PC-3 (cell line): ENCODE results near the gene HSPA12B. TPM values are rescaled to one million over a fixed set of nuclear protein-coding genes. Genes with fewer than 3 reads are reported as not detected.

Experiments
- ATAC-seq: fragments of 200-7000 bp; cut with Tn5 transposase; 2 replicates; pipeline ENCODE4 v1.9.1; 2020; ENCODE audit warnings: mild to moderate bottlenecking, moderate library complexity
- BruUV-seq: library from RNA; stranded (reverse); fragments of 400-500 nt; replicated peaks from 2 replicates; lab custom pipeline; 2021; lab: Mats Ljungman, UMichigan
- CTCF ChIA-PET: fragments of 300-600 bp; sonication (Branson Sonifier 250); formaldehyde crosslinking; loops from one replicate; lab custom pipeline; 2022; ENCODE audit warnings: antibody characterized with exemption; lab: Charles Lee
- POLR2A ChIA-PET: fragments of 300-600 bp; sonication (Branson Sonifier 250); formaldehyde crosslinking; loops from one replicate; lab custom pipeline; 2022; ENCODE audit warnings: antibody characterized with exemption; ENCODE audit not compliant: unreplicated experiment; lab: Charles Lee
- DNase-seq: peaks from one replicate; pipeline ENCODE4 v3.0.0-alpha.2; 2015
- H2AFZ ChIP-seq: fragments of 300-600 bp; sonication (generic); 2 replicates; pipeline ENCODE4 v1.6.0; 2016; ENCODE audit warnings: antibody characterized with exemption, low read length
- H3F3A ChIP-seq: fragments of 300-600 bp; sonication (generic); one replicate; pipeline ENCODE4 v1.6.0; 2017; ENCODE audit warnings: antibody characterized with exemption, low read length, control low read depth, mild to moderate bottlenecking; ENCODE audit not compliant: unreplicated experiment
- H3K27ac ChIP-seq: fragments of 300-600 bp; sonication (generic); 2 replicates; pipeline ENCODE4 v1.5.1; 2016; ENCODE audit warnings: mild to moderate bottlenecking, low read length
- H3K27me3 ChIP-seq: fragments of 300-600 bp; sonication (generic); 2 replicates; pipeline ENCODE4 v1.6.1; 2016; ENCODE audit warnings: low read length, mixed read lengths
- H3K36me3 ChIP-seq: fragments of 300-600 bp; sonication (generic); 2 replicates; pipeline ENCODE4 v1.6.1; 2016; ENCODE audit warnings: low read depth, mixed run types, low read length, mixed read lengths
- H3K4me1 ChIP-seq: fragments of 300-600 bp; sonication (generic); 2 replicates; pipeline ENCODE4 v1.5.1; 2016; ENCODE audit warnings: low read length; ENCODE audit not compliant: insufficient read depth
- H3K4me2 ChIP-seq: fragments of 300-600 bp; sonication (generic); 2 replicates; pipeline ENCODE4 v1.6.0; 2016; ENCODE audit warnings: low read length
- H3K4me3 ChIP-seq: fragments of 300-600 bp; sonication (generic); 2 replicates; pipeline ENCODE4 v1.5.1; 2016; ENCODE audit warnings: mild to moderate bottlenecking, low read length, mixed read lengths
- H3K79me2 ChIP-seq: fragments of 300-600 bp; sonication (generic); 2 replicates; pipeline ENCODE4 v1.6.1; 2017; ENCODE audit warnings: low read length, mixed read lengths
- H3K9ac ChIP-seq: fragments of 300-600 bp; sonication (generic); 2 replicates; pipeline ENCODE4 v1.6.0; 2016; ENCODE audit warnings: mild to moderate bottlenecking, low read length
- H3K9me2 ChIP-seq: fragments of 300-600 bp; sonication (generic); replicated peaks from 2 replicates; pipeline ENCODE4 v1.6.1; 2016; ENCODE audit warnings: mixed run types, low read length, mixed read lengths
- H3K9me3 ChIP-seq: fragments of 300-600 bp; sonication (generic); 2 replicates; pipeline ENCODE4 v1.6.1; 2016; ENCODE audit warnings: low read length, mixed read lengths
- H4K20me1 ChIP-seq: fragments of 300-600 bp; sonication (generic); 2 replicates; pipeline ENCODE4 v1.6.1; 2016; ENCODE audit warnings: low read length, mixed read lengths
- CTCF ChIP-seq: fragments of 300-600 bp; sonication (generic); conservative IDR thresholded peaks from 2 replicates; pipeline ENCODE4 v1.5.1; 2017; ENCODE audit warnings: antibody characterized with exemption, low read depth, mild to moderate bottlenecking, low read length
- EZH2 ChIP-seq: fragments of 300-600 bp; sonication (generic); IDR thresholded peaks from one replicate; pipeline ENCODE4 v1.6.1; 2017; ENCODE audit warnings: antibody characterized with exemption, mild to moderate bottlenecking, low read length; ENCODE audit not compliant: unreplicated experiment
- EZH2phosphoT487 ChIP-seq: fragments of 300-600 bp; sonication (generic); IDR thresholded peaks from 2 replicates; pipeline ENCODE4 v1.6.1; 2018; ENCODE audit warnings: mild to moderate bottlenecking, antibody characterized with exemption, low read length, borderline replicate concordance
- intact Hi-C: fragments of 100-400 bp; cut with micrococcal nuclease; formaldehyde crosslinking; loops from 2 replicates; pipeline ENCODE4 v1.9.0; 2023
- total RNA-seq: library from RNA; depleted of rRNA; stranded (reverse); fragments of >200 nt; gene quantifications from 2 replicates; pipeline ENCODE4 v1.2.3, GENCODE V29; 2014

Gene HSPA12B
- total RNA-seq, 1 experiment from 2014 or later, result not detected

- no peak for DNase-seq
- TF ChIP-seq EZH2phosphoT487, result no peak
- TF ChIP-seq CTCF, result no peak
- no peak for TF ChIP-seq EZH2
- no peaks in the 10 kb centered on the region for H3K9me3 ChIP-seq
- H3F3A ChIP-seq, result no peaks in the 10 kb centered on the region
- CTCF ChIA-PET, result no interaction called here
- peak overlapping the region; percentile 95 for H3K9ac ChIP-seq
- intact Hi-C loops, result no loop called here
- peaks cover 45% of the 10 kb centered on the region for H3K79me2 ChIP-seq
- peaks cover 26% of the 10 kb centered on the region for H3K4me1 ChIP-seq
- POLR2A ChIA-PET, result interaction anchor here (0.6 kb wide), 1 partner anchor 118 kb away, joined by 3 read pairs; no protein-coding TSS in a partner anchor
- ATAC-seq, result no peak
- no TSS peak for BruUV-seq
- no peaks in the 10 kb centered on the region for H3K9me2 ChIP-seq
- H4K20me1 ChIP-seq, result no peaks in the 10 kb centered on the region
- H3K27ac ChIP-seq, result peak overlapping the region; percentile 79
- H3K4me3 ChIP-seq, result peak overlapping the region; percentile 99
- peak overlapping the region; percentile 78 for H3K4me2 ChIP-seq
- H2AFZ ChIP-seq, result no peak overlapping the region; the same call in 1 of the 2 replicates
- H3K36me3 ChIP-seq, result peaks cover 20% of the 10 kb centered on the region
- H3K27me3 ChIP-seq, result no peaks in the 10 kb centered on the region
These were observed 62.4 kb downstream of the HSPA12B start for GRCh38 chr20:3794701-3795420.

GRCh38 chr20:3795511-3796468 lies 63.3 kb downstream of the HSPA12B start, which contains the start of gene CDC25B:
Gene CDC25B (plus strand): TSS chr20:3796310. CDS start chr20:3796532, 222 bp downstream.
- no peaks in the 10 kb centered on the region for H3K27me3 ChIP-seq
- H3F3A ChIP-seq, result no peaks in the 10 kb centered on the region
- BruUV-seq, result TSS peak; percentile 89
- H3K4me3 ChIP-seq, result peak within 1 kb of the TSS; percentile 99
- H3K9me3 ChIP-seq, result no peaks in the 10 kb centered on the region
- TF ChIP-seq EZH2phosphoT487 (no peak), CTCF (peak; percentile 50), EZH2 (no peak)
- ChIA-PET POLR2A (interaction anchor here (0.6 kb wide), 1 partner anchor 117 kb away, joined by 3 read pairs; no protein-coding TSS in a partner anchor), CTCF (interaction anchor here (0.7 to 1.2 kb wide), 2 partner anchors 9 to 22 kb away, joined by 3 read pairs; partner anchors contain the start of gene CENPB)
- H3K4me2 ChIP-seq, result peak within 1 kb of the TSS; percentile 98
- H2AFZ ChIP-seq, result peak within 1 kb of the TSS; percentile 74
- intact Hi-C loops, result loop anchor here (1.0 to 2.0 kb wide), 3 partner anchors 8 to 25 kb away; partner anchors contain the start of gene AP5S1
- H3K9me2 ChIP-seq, result no peaks in the 10 kb centered on the region
- DNase-seq, result peak; percentile 96
- H3K36me3 ChIP-seq, result peaks cover 30% of the 10 kb centered on the region
- H3K9ac ChIP-seq, result peak within 1 kb of the TSS; percentile 95
- ATAC-seq, result peak; percentile 83
- H3K27ac ChIP-seq, result peak within 1 kb of the TSS; percentile 79
- peaks cover 26% of the 10 kb centered on the region for H3K4me1 ChIP-seq
- H3K79me2 ChIP-seq, result peaks cover 53% of the 10 kb centered on the region
- no peaks in the 10 kb centered on the region for H4K20me1 ChIP-seq
